NCI-H2196 treated with DMSO at 0.1 percent for 48 hours (cell line): ENCODE measurements around the gene WDR5.
"Not testable (repeated sequence)": the region's sequence is repeated elsewhere in the genome, so short reads cannot be mapped to it uniquely, and the experiment has no call there.

Source experiments
- DNase-seq: peaks from one replicate; lab custom pipeline; 2025; ENCODE audit not compliant: unreplicated experiment; lab: John Stamatoyannopoulos, UW

Gene WDR5

DNA sequence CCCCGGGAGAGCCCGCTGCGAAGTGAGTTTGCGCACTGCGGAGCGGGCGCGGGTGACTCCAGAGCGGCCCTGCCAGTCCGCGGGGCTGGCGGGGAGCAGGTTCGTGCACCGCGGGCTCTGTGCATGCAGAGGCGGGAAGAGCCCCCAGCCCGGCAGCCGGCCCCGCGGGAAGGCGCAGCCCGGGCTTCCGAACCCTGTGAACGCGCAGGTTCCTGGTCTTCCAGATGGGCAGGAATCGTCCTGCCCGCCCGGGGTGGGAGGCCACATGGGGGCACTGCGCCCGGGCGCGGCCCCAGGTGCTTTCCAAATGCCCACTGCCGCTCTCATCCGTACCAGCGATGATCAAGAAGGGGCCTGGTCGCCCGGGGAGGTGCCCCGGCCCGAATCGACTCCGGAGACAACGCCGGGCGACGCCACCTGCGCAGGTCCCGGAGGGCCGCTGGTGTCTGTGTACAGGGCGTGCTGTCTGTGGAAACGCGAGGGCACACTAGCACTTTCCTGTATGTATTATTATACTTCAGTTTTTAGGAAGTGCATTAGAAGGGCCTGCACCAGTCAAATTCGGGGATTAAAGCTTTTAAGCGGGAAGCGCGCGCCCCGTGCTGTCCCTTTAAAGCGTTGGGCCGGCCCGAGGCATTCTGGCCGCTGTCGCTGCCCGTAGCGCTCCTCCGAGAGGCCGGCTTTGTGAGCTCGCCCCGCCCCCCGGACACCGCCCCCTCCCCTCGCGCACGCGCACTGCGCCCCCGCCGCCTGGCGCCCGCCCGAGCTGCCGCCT lies at the start of gene WDR5:
TSS of gene WDR5 (plus strand) at position 740 of the 775 bp plus-strand sequence. CDS start 3,796 bp downstream, outside the sequence.
- DNase-seq: peak; percentile 83

DNA sequence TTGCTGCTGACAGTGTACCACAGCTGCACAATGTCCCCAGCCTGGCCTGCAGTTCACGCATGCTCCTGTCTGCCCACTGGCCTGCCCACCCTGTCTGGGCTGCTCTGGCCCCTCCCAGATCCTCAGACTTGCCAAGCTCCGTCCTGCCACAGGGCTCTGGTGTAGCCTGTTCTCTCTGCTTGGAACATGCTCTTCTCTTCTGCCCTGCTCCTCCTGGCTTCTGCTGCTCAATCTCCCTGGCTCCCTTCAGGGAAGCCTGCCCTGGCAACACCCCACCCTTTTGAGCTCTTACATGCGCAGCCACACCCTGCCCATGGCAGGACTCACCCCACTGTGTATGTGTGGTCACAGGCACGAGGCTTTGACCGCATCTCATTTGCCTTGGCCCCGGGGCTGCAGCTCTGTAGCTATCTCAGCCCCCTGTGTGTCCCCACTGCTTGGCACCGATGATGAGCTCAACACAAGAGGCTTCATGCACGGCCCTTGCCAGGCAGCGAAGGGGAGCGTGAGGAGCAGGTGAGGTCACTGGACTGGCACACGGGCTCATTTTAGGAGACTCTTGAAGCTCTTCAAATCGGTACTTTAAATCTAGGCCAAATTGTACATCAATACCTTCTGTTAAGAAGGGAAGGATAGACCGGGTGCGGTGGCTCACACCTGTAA lies 47.7 kb upstream of the WDR5 start:
- DNase-seq: no peak

DNA sequence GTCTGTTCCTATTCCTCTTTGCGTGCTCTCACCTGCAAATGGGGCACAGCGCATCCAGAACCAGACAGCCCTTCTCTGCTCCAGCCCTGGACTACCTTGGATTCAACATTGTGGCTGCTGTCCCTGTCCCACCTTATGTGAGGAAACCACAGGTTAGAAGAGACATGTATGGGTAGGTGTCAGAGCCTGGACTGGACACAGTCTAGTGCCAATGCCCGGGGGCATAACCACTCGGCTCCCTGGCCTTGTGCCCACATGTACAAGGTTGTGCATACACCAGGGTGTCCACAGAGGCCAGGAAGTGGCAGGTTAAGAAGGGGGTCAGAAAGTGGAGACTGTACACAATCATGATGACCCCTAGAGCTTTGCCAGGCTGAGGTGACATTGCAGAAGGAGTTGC lies 45.9 kb upstream of the WDR5 start:
- DNase-seq: no peak

DNA sequence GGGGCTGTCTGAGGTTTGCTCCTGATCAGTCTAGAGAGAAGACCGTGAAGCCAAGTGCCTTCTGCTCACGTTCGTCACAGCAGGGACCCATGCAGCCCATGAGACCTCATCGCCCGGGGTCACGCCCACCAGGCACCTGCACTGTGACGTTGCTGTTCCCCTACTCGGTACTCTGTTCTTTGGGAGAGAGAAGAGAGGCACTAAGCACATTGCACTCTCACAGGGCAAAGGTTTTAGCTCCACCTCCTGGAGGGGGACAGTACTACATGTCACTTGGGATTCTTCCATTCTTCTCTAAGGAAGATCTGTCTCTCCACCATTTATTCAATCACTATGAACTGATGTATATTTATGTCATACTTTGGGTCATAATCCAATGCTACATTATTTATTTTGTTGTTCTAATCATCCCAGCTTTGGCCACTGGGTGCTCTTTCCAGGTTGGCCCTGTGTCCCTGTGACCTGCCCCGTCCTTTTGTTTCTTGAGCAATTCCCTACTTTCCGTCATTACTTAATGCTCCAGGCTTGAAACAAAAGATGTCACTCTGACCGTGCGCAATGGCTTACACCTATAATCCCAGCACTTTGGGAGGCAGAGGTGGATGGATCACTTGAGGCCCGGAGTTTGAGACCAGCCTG lies 36.6 kb upstream of the WDR5 start:
- DNase-seq: peak; percentile 29

DNA sequence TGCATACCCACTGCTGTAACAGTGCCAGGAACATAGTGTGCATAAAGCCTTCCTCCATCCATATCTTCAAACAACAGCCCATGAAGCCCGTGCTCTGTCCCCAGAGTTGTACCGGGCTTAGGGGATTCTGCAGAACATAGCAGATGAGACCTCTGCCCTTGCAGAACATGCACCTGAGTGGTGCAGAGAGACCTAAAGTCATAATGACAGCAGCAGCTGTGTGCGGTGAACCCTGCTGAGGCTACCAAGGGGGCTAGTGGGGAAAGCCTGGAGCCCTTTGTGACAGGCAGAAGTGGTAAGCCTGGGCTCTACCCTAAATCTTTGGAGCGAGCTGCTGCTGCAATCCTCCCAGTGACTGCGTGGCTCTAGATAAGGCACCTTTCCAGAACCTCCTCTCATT lies 35.8 kb upstream of the WDR5 start:
- DNase-seq: no peak

DNA sequence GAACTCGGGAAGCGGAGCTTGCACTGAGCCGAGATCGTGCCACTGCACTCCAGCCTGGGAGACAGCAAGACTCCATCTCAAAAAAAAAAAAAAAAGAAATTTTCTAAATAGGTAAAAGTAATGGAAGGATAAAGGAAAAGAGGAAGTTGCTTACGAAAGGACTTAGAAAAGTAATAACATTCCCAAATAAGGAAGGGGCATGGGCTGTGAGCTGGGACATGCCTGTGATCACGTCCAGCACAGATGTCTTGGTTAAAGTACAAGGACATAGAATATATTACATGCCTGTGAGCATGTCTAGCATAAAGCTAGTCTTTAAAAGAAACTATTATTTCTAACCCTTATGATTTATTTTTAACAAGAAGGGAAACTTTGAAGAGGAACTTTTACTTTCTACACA lies 34.7 kb upstream of the WDR5 start:
- not testable (repeated sequence) for DNase-seq

DNA sequence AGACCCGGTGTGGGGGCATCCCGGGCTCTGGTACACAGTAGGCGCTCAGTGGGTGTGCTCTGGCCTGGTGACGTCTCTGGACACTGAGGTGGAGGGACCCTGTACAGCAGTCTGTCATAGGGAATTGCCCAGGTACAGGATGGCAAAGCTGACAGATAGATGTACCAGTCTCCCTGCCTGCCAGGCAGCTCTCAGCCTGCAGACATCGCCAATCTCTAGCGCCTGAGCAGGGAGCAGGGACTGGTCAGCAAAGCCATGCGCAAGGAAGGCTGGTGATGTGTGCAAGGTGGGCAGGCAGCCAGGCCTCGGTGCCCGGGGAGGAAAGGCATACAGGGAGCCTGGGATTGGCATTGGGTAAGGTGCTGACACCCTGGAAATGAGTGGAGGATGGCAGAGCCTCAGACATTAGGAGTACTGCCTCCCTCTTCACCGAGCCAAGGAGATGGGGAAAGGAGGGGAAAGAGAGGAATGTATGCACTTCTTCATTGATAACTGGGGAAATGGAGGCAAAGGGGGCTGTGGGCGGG lies 34.2 kb upstream of the WDR5 start:
- DNase-seq: no peak

DNA sequence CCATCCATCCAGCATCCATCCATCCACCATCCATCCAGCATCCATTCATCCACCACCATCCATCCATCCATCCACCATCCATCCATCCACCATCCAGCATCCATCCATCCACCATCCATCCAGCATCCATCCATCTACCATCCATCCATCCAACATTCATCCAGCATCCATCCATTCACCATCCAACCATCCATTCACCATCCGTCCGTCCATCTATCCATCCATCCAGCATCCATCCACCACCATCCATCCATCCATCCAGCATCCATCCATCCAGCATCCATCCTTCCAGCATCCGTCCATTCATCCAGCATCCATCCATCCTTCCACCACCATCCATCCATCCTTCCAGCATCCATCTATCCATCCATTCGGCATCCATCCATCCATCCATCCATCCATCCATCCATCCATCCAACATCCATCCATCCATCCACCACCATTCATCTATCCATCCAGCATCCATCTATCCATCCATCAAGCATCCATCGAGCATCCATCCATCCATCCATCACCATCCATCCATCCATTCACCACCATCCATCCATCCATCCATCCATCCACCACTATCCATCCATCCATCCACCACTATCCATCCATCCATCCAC lies 32.4 kb upstream of the WDR5 start:
- DNase-seq: no peak

DNA sequence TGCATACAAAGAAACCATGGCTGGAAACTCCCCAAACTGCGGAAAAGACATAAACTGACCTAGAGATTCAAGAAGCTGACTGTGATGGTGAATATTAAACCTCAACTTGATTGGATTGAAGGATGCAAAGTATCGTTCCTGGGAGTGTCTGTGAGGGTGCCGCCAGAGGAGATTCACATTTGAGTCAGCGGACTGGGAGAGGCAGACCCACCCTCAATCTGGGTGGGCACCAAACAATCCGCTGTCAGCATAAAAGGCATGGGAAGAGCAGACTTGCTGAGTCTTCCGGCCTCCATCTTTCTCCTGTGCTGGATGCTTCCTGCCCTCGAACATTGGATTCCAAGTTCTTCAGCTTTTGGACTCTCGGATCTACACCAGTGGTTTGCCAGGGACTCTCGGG lies 24.8 kb upstream of the WDR5 start:
- no peak for DNase-seq

DNA sequence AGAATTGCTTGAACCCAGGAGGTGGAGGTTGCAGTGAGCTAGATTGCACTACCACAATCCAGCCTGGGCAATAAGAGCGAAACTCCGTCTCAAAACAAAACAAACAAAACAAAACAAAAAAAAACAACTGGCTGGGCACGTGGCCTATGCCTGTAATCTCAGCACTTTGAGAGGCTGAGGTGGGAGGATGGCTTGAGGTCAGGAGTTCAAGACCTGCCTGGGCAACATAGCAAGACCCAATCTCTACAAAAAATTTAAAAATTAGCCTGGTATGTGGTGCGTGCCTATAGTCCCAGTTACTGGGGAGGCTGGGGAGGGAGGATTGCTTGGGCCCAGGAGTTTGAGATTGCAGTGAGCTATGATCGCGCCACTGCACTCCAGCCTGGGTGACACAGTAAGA lies 23.3 kb upstream of the WDR5 start:
- no peak for DNase-seq

DNA sequence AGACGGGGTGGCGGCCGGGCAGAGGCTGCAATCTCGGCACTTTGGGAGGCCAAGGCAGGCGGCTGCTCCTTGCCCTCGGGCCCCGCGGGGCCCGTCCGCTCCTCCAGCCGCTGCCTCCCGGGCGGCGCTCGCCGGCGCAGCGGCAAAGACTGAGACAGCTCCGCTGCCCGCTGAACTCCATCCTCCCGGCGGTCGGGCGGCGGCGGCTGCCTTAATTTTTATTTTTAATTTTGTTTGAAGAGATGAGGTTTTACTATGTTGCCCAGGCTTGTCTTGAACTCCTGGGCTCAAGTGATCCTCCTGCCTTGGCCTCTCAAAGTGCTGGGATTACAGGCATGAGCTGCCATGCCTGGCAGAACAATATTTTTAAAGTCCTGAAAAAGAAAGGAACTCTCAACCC lies 16.9 kb upstream of the WDR5 start:
- DNase-seq: not testable (repeated sequence)

DNA sequence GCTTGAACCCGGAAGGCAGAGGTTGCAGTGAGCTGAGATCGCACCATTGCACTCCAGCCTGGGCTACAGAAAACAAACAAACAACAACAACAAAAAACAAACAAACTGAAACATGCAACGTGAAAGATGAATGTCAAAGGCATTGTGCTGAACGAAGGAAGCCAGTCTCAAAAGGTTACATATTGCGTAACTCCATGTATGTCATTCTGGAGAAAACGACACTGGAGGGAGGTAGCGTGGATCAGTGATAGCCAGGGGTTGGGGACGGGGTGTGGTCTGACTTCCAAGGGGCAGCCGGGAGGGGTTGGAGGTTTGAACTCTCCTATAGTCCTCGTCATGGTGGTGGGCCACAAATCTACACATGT lies 12.1 kb upstream of the WDR5 start:
- no peak for DNase-seq

DNA sequence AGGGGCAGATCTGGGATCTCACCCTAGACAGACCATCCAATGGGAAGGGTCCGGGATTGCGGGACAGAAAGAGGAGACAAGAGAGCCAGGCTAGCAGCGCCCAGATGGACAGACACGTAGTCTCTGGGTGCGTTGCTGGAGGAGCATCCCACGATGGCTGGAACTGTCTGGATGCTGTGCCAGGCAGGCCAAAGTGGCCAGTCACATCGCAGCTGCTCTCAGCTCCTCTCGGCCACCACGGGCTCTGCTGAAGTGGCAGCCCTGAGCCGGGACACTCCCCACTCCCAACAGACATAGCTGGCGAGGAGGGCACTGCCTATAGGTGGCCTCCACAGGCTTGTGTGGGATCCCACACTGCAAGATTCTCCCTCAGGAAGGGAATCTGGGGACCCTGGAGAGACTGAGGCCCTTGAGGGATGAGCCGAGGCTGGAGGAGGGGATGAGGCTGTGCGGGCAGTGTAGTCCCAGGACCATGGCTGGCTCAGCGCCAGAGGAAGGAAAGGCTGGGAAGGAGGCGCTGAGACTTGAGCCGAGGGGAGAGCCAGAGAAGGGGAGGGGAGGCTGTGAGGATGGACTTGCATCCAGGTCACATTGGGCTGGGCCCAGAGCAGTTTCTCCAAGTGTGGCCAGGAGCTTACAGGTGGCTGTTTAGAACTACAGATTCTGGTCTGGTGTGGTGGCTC lies 10.3 kb upstream of the WDR5 start:
- DNase-seq: no peak

DNA sequence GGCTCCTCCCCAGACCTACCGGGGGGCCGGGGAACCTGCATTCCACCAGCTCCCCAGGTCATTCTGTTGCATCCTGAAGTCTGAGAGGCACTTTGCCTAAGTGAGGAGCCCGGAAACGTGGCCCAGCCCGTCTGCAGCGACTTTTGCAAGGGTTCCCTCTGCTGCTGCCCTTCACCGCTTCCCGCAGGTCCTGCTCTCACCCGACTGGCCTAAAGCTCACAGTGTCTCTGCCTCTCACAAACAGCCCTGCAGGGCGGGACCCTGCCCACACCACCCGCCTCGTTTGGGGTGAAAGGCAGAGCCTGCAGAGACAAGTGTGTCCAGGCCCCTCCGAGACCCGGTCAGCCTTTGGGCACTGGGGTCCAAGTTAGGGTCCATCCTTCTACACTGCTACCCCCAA lies 9.5 kb upstream of the WDR5 start:
- no peak for DNase-seq

DNA sequence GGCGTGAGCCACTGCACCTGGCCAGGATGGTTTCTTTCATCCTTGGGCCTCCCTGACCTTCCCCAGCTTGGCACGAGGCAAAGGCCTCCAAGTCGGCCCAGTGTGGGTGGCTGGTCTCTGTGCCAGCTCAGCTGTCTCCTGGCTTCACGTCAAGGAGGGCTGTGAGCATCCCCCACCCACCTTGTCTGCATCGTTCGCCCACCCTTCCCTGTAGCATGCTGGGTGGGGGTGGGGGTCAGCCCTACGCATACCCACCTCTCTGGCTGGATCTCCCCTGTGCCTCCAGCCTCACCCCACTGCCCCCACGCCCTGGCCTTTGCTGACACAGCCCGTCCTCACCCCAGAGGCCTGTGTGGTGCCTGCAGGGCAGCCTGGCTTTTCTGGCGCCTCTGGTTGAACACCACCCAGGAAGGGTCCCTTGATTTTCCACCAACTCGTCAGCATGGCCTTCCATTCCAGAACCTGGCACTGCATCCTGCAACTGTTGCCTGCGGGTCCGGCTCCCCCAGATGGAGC lies 8.8 kb upstream of the WDR5 start:
- DNase-seq: no peak

DNA sequence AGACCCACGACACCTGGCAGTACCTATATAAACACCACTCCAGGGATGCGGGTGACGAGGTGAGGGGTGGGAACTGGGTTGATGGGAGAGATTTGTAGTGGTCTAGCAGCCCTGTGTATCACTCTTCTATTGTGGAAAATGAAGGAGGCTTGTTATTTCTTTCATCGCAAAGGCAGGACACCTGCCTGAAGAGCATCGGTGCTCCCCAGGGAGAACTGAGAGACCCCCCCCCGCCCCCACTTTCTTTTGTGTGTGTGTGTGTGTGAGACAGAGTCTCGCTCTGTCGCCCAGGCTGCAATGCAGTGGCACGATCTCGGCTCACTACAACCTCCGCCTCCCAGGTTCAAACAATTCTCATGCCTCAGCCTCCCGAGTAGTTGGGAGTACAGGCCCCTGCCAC lies 8.3 kb upstream of the WDR5 start:
- no peak for DNase-seq

DNA sequence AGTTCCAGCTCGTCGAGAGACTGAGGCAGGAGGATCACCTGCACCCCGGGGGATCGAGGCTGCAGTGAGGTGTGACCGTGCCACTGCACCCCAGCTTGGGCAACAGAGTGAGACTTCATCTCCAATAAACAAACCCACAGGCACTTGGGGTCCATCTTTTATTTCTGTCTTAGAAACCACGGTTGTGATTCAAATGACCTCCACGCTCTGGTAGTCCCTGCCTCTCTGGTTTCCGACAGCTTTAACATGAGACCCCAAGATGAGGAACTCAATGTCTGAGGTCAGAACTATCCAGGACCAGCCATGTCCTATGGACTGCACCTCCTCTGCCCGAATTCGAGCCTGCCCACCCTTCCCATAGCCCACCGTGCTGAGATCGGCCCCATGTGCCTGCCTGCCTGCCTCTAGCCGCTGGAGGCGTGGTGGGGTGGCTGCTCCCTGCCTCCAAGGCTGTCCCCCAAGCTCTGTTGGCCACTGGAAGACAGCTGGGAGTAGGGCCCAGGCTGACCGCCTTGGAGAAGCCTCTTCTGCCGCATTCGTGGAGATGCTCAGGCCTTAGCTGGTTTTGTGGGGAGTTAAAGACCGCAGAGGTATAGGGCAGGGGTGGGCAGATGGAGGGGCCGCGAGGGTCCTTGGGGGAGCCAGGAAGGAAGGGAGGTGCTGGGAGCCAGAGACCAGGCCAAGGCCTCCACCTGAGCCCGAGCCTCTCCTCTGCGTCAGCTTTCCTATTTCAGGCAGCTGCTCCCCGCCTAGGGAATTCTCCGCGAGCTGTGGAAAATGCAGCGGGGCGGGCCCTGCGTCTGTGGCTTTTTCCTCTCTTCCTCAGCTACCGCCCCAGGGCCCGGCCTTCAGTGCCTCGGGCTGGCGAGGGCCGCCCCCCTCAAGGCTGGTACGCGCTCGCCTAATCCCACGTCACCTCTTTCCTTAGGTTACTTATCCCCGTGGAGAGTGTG lies 6.9 kb upstream of the WDR5 start:
- DNase-seq: no peak

DNA sequence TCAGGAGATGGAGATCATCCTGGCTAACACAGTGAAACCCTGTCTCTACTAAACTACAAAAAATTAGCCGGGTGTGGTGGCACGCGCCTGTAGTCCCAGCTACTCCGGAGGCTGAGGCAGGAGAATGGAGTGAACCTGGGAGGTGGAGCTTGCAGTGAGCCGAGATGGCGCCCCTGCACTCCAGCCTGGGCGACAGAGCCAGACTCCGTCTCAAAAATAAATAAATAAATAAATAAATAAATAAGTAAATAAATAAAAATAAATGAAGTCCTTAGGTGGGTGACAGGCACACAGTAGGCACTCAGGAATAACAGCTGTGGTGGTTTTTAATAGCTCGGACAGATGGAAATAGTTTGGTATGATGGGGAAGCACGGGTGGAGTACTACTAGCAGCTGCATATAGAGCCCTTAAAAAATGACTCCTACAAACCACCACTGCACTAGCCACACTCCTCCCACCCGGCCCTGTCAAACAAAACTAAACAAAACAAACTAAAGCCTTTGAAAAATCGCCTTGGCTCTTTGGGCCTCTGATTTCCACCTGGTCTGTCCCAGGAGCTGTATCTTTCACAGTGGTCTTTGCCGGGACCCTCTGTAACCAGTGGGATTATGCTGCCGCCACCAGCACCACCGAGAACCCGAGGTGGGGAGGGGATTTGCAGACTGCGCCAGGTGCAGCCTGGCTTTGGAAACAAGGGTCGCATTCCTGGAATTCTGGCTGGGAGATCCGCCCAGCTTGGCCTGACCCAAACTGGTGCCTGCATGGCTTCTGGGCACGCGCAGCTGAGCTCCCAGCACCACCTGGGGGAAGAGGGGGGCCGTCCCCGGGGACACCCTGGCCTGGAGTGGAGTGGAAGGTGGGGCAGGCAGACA lies 5.1 kb upstream of the WDR5 start:
- DNase-seq: no peak
